ENCODE results near the gene ZDHHC8. TPM values are rescaled to one million over a fixed set of nuclear protein-coding genes. Genes with fewer than 3 reads are reported as not detected.

The ZDHHC8 gene
- total and polyA plus RNA-seq, 8 donors, result 20.0 to 51.8 (median 27.8) TPM

GRCh38 chr22:20107951-20108756, 23.4 kb upstream of the ZDHHC8 start:
- Histone ChIP-seq H3K4me3 (no peak overlapping the region), H3K27me3 (no peaks in the 10 kb centered on the region), H3K9me3 (no peaks in the 10 kb centered on the region), H3K27ac (no peak overlapping the region), H3K36me3 (peaks cover 0 to 56% (median 40%) of the 10 kb centered on the region in 3 donors), H3K4me1 (peaks cover 5 to 18% (median 10%) of the 10 kb centered on the region in 3 donors)
- DNase-seq (peak in 2 of 6 donors; percentile 24 to 53), FAIRE-seq (no peak), ATAC-seq (no peak)
- 83 to 88% methylated on average over 13 of the region's 13 CpGs for WGBS, 2 donors
- intact Hi-C loops (cut with DNase I), result no loop called here
- TF ChIP-seq, protein P1, sequence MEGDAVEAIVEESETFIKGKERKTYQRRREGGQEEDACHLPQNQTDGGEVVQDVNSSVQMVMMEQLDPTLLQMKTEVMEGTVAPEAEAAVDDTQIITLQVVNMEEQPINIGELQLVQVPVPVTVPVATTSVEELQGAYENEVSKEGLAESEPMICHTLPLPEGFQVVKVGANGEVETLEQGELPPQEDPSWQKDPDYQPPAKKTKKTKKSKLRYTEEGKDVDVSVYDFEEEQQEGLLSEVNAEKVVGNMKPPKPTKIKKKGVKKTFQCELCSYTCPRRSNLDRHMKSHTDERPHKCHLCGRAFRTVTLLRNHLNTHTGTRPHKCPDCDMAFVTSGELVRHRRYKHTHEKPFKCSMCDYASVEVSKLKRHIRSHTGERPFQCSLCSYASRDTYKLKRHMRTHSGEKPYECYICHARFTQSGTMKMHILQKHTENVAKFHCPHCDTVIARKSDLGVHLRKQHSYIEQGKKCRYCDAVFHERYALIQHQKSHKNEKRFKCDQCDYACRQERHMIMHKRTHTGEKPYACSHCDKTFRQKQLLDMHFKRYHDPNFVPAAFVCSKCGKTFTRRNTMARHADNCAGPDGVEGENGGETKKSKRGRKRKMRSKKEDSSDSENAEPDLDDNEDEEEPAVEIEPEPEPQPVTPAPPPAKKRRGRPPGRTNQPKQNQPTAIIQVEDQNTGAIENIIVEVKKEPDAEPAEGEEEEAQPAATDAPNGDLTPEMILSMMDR (IDR thresholded peaks at IDR 0.05), result no peak

- Histone ChIP-seq H3K27ac (no peak overlapping the region), H3K4me3 (no peak overlapping the region), H3K27me3 (no peaks in the 10 kb centered on the region), H3K4me1 (peaks cover 5 to 20% (median 10%) of the 10 kb centered on the region in 3 donors), H3K36me3 (peaks cover 0 to 56% (median 40%) of the 10 kb centered on the region in 3 donors), H3K9me3 (no peaks in the 10 kb centered on the region)
- ATAC-seq (no peak), DNase-seq (peak in 1 of 6 donors; percentile 31), FAIRE-seq (no peak)
- TF ChIP-seq, protein P1 (IDR thresholded peaks at IDR 0.05), result no peak
- WGBS, 2 donors, result 90 to 91% methylated on average over 12 of the region's 12 CpGs
- intact Hi-C loops (cut with DNase I), result no loop called here
Measured at GRCh38 chr22:20108757-20109230, 22.8 kb upstream of the ZDHHC8 start.

GRCh38 chr22:20109411-20110358, 21.9 kb upstream of the ZDHHC8 start:
- DNase-seq (peak in 2 of 6 donors; percentile 45 to 77), FAIRE-seq (no peak), ATAC-seq (peak in 1 of 4 donors; percentile 1)
- intact Hi-C loops (cut with DNase I), result no loop called here
- Histone ChIP-seq H3K36me3 (peaks cover 0 to 52% (median 40%) of the 10 kb centered on the region in 3 donors), H3K4me3 (no peak overlapping the region), H3K9me3 (no peaks in the 10 kb centered on the region), H3K4me1 (peaks cover 5 to 20% (median 10%) of the 10 kb centered on the region in 3 donors), H3K27ac (no peak overlapping the region), H3K27me3 (no peaks in the 10 kb centered on the region)
- TF ChIP-seq, protein P1 (IDR thresholded peaks at IDR 0.05), result no peak
- 87 to 89% methylated on average over 23 of the region's 23 CpGs for WGBS, 2 donors

DNA sequence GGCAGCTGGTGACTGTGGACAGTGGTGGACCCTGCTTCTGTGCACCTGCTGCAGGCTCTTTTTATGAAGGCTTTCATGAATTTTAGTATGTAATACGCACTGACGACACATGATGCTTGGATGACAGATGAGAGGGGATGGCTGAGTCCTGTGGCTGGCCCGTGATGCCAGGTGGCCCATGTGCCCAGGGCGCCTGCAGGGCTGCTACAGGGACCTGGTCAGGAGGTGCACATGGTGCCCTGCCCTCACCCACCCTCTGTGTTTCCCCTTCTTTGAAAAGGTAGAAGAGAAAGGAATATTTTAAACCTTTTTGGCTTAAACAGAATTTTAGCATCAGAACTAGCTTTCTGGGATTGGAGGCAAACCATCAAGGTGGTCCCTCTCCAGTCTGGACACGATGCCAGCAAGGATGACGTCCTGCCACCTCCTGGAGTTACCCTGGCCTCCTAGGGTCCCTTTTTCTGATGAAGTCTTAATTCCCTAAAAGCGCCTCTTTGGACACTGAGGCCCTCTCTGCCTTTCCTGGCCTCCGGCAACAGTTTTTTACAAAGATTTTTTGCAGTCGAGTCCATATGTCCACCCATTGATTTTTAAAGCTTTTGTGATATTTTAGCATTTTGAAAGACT, 21.1 kb upstream of the ZDHHC8 start:
- H3K36me3 ChIP-seq, result peaks cover 0 to 48% (median 40%) of the 10 kb centered on the region in 3 donors

More for the DNA sequence above, 21.1 kb upstream of the ZDHHC8 start:
- FAIRE-seq (no peak), DNase-seq (peak in 2 of 6 donors; percentile 22 to 37), ATAC-seq (no peak)
- WGBS, 2 donors, result 87 to 91% methylated on average over 9 of the region's 9 CpGs
- TF ChIP-seq, protein P1 (IDR thresholded peaks at IDR 0.05), result no peak
- Histone ChIP-seq H3K4me3 (no peak overlapping the region), H3K27me3 (no peaks in the 10 kb centered on the region), H3K4me1 (peaks cover 5 to 20% (median 10%) of the 10 kb centered on the region in 3 donors), H3K9me3 (no peaks in the 10 kb centered on the region), H3K27ac (no peak overlapping the region)
- intact Hi-C loops (cut with DNase I), result no loop called here

All from pancreas (tissue), 10 donors.